ENCODE measurements around the gene OR4K14.
"Not testable (repeated sequence)": the region's sequence is repeated elsewhere in the genome, so short reads cannot be mapped to it uniquely, and the experiment has no call there.

The OR4K14 gene, protein sequence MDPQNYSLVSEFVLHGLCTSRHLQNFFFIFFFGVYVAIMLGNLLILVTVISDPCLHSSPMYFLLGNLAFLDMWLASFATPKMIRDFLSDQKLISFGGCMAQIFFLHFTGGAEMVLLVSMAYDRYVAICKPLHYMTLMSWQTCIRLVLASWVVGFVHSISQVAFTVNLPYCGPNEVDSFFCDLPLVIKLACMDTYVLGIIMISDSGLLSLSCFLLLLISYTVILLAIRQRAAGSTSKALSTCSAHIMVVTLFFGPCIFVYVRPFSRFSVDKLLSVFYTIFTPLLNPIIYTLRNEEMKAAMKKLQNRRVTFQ

DNA sequence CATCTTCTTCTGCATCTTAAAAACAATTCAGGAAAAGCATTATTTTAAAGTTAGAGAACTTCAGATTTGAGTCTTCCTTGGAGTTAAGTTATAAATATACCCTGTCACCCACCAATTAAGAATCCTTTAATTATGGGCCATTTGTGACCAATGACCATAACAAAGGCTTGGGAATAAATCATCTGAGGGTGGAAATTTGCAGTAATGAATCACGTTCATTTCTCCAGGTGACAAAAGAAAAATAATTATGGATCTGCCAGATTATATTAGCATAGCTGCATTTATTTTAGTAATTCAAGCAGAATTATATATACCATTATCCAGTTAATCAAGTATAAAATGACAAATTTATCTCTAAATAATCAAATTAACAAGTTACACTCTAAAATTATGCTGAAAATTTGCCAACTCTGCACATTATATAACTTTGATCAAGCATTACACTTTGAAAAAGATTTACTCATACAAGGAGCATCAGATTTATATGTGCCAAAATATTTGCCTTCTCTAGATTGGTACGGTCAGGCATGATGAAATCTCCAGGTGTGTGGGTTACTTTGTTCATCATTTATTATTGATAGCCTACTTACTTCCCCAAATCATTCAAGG is at the start of gene OR4K14:
TSS of gene OR4K14 (minus strand) at position 51 of the 609 bp plus-strand sequence. CDS start 4,114 bp downstream, outside the sequence.
- H3K9me3 ChIP-seq = no peaks in the 10 kb centered on the region
- H3K4me1 ChIP-seq = no peaks in the 10 kb centered on the region
- no peaks in the 10 kb centered on the region for H3K27me3 ChIP-seq (ENCODE audit: low read depth)
- H3K4me3 ChIP-seq = no peak within 1 kb of the TSS
- no peak for DNase-seq (ENCODE audit: low spot score in 2 of 2)
- in situ Hi-C loops (cut with MboI; ENCODE audit: low sequenced_read_pairs) = no loop called here
- H3K36me3 ChIP-seq (replicated peaks) = no peaks in the 10 kb centered on the region

DNA sequence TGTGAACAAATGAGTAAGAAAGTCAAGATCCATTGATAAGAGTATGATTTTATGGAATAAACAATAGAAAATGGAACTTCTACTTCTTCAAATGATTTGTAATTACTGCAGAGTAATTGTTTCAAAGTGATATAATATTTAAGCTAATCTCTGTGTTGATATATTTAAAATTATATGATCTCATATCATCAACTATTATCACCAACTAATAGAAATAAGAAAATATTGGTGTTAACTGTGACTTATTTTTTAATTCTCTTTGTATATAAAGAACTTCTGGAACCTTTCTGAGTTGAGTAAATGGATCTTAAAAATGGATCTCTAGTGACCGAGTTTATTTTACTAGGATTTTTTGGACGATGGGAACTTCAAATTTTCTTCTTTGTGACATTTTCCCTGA is 40.6 kb upstream of the OR4K14 start, which contains the start of gene OR4L1:
TSS of gene OR4L1 (plus strand) at position 301 of the 400 bp plus-strand sequence. CDS start at position 301, 0 bp downstream.
- Histone ChIP-seq H3K9me3 (0 out of 2 replicates have a peak, but pooled peaks cover 4% of the 10 kb centered on the region), H3K27me3 (ENCODE audit: low read depth) (no peaks in the 10 kb centered on the region), H3K4me1 (no peaks in the 10 kb centered on the region), H3K36me3 (replicated peaks) (no peaks in the 10 kb centered on the region), H3K4me3 (no peak within 1 kb of the TSS)
- DNase-seq (ENCODE audit: low spot score in 2 of 2) = no peak
- in situ Hi-C loops (cut with MboI; ENCODE audit: low sequenced_read_pairs) = no loop called here

DNA sequence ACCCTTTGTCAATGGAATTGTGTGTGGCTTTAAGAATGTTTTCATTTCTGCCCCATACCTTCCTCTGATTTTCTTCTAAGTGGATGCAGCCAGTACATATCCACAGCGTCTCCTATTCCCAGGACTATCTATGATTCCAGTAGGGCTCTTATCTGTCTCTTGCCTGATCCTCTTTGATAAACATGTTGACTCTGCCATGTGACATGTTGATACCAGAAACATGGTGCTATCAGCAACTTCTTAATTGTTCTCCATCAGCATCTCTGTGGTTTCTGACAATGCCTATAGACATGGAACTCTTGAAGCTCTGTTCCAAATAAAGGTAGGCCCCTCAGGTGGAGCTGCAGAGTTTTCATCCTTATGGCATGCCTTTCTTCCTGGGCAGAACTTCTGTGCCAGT is 29.1 kb upstream of the OR4K14 start:
- H3K4me1 ChIP-seq = no peaks in the 10 kb centered on the region
- H3K27me3 ChIP-seq (ENCODE audit: low read depth) = no peaks in the 10 kb centered on the region
- DNase-seq (ENCODE audit: low spot score in 2 of 2) = no peak
- H3K4me3 ChIP-seq = no peak overlapping the region
- in situ Hi-C loops (cut with MboI; ENCODE audit: low sequenced_read_pairs) = no loop called here
- H3K9me3 ChIP-seq = no peaks in the 10 kb centered on the region
- no peaks in the 10 kb centered on the region for H3K36me3 ChIP-seq (replicated peaks)

DNA sequence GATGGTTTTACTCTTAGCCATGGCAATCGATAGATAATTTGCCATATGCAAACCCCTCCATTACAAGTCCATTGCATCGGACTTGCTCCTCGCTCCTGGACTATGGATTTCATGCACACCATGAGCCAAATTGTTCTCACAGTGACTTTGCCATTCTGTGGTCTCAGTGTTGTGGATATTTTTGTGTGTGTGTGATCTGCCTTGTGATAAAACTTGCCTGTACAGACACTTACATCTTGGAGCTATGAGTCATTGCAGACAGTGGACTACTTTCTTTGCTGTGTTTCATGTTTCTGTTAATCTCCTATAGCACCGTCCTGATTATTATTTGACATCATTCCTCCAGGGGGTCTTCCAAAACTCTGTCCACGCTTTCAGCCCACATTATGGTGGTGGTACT is 25.1 kb upstream of the OR4K14 start:
- Histone ChIP-seq H3K9me3 (0 out of 2 replicates have a peak, but pooled peaks cover 3% of the 10 kb centered on the region), H3K4me3 (no peak overlapping the region), H3K36me3 (replicated peaks) (no peaks in the 10 kb centered on the region), H3K27me3 (ENCODE audit: low read depth) (no peaks in the 10 kb centered on the region), H3K4me1 (no peaks in the 10 kb centered on the region)
- in situ Hi-C loops (cut with MboI; ENCODE audit: low sequenced_read_pairs) = no loop called here
- DNase-seq (ENCODE audit: low spot score in 2 of 2) = no peak

DNA sequence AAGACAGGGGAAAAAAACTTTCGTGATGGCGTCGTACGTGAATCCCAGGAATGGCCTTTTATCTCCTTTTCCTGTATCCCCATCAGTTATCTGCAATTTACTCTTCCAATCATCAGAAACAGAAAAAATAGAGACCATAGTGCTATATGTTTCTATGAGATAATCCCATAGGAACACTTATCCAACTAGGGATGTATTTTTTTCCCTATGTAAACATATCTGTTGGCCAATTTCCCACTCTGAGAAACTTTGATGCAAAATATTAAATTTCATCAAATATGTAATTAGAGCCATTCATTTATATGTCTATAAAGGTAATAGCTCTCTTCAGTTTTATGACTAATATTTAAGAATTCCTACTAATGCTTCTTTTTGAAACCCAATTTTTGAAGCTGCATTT is 16.8 kb upstream of the OR4K14 start, which contains the start of gene OR4K13:
TSS of gene OR4K13 (minus strand) at position 101 of the 400 bp plus-strand sequence. CDS start 1,280 bp downstream, outside the sequence.
- Histone ChIP-seq H3K27me3 (ENCODE audit: low read depth) (no peaks in the 10 kb centered on the region), H3K4me1 (no peaks in the 10 kb centered on the region), H3K9me3 (0 out of 2 replicates have a peak, but pooled peaks cover 1% of the 10 kb centered on the region), H3K36me3 (replicated peaks) (no peaks in the 10 kb centered on the region), H3K4me3 (no peak within 1 kb of the TSS)
- in situ Hi-C loops (cut with MboI; ENCODE audit: low sequenced_read_pairs) = no loop called here
- DNase-seq (ENCODE audit: low spot score in 2 of 2) = no peak

DNA sequence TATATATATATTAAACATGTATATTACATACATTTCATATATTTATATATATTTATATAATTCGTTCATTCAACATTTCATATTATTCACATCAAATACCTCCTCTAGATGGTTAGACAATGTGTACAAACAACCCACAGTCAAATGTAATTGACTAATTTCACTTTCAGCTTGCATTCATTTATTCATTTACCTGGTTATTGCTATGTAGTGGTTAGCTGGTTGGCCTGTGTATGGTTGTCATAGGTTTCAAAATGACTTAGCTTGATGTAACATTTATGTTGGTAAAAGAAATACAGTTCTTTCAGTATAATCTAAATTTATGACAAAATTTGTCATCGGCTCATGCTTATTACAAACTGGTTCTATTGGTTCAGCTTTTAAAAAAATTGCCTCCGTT is 16.3 kb upstream of the OR4K14 start:
- no peak overlapping the region for H3K4me3 ChIP-seq
- H3K36me3 ChIP-seq (replicated peaks) = no peaks in the 10 kb centered on the region
- no peak for DNase-seq (ENCODE audit: low spot score in 2 of 2)
- 0 out of 2 replicates have a peak, but pooled peaks cover 2% of the 10 kb centered on the region for H3K9me3 ChIP-seq
- in situ Hi-C loops (cut with MboI; ENCODE audit: low sequenced_read_pairs) = no loop called here
- H3K4me1 ChIP-seq = no peaks in the 10 kb centered on the region
- H3K27me3 ChIP-seq (ENCODE audit: low read depth) = no peaks in the 10 kb centered on the region

DNA sequence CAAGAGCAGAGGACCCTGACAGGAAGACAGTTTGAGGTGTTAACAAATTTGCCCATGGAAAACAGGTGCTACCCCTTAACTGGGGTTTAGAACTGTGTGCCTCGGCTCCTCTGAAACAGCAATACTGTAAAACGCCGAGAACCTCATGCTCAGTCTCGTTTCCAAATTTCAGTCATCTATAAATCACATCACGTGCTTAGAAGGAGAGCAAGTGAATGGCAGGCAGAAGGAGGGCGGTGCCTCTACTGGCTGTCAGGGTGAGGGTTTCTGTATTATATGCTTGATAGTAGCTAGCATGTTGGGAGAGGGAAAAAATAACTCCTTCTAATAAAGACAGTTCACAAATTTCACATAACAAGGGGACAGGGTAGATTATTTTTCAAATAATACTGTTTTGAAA is 12.0 kb upstream of the OR4K14 start:
- Histone ChIP-seq H3K27me3 (ENCODE audit: low read depth) (no peaks in the 10 kb centered on the region), H3K4me3 (no peak overlapping the region), H3K4me1 (no peaks in the 10 kb centered on the region), H3K36me3 (replicated peaks) (no peaks in the 10 kb centered on the region), H3K9me3 (peaks cover 4% of the 10 kb centered on the region; the same call in 1 of the 2 replicates)
- in situ Hi-C loops (cut with MboI; ENCODE audit: low sequenced_read_pairs) = no loop called here
- no peak for DNase-seq (ENCODE audit: low spot score in 2 of 2)

DNA sequence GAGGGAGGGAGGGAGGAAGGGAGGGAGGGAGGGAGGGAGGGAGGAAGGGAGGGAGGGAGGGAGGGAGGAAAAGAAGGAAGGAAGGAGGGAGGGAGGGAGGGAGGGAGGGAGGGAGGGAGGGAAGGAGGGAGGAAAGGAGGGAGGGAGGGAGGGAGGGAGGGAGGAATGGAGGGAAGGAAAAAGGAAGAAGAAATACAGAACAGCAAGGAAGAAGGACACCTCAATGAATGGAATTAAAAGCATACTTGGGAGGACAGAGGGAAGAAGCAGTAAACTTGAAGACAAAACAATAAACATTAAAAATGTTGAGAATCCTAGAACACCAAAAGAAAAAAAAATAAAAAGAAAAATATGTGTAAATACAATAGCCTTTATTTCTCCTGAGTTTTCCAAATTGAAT is 11.0 kb downstream of the OR4K14 start:
- Histone ChIP-seq H3K4me1 (no peaks in the 10 kb centered on the region), H3K4me3 (no peak overlapping the region), H3K27me3 (ENCODE audit: low read depth) (no peaks in the 10 kb centered on the region), H3K9me3 (no peaks in the 10 kb centered on the region; the same call in 1 of the 2 replicates), H3K36me3 (replicated peaks) (no peaks in the 10 kb centered on the region)
- in situ Hi-C loops (cut with MboI; ENCODE audit: low sequenced_read_pairs) = no loop called here
- no peak for DNase-seq (ENCODE audit: low spot score in 2 of 2)

DNA sequence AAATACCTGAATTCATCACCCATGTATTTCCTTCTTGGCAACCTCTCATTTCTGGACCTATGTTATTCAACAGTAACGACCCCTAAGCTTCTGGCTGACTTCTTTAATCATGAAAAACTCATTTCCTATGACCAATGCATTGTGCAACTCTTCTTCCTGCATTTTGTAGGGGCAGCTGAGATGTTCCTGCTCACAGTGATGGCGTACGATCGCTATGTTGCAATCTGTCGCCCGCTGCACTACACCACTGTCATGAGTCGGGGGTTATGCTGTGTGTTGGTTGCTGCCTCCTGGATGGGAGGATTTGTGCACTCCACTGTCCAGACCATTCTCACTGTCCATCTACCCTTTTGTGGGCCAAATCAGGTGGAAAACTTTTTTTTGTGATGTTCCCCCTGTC is 16.8 kb downstream of the OR4K14 start:
- in situ Hi-C loops (cut with MboI; ENCODE audit: low sequenced_read_pairs) = no loop called here
- H3K27me3 ChIP-seq (ENCODE audit: low read depth) = no peaks in the 10 kb centered on the region
- H3K4me1 ChIP-seq = no peaks in the 10 kb centered on the region
- no peaks in the 10 kb centered on the region; the same call in 1 of the 2 replicates for H3K9me3 ChIP-seq
- no peak overlapping the region for H3K4me3 ChIP-seq
- no peaks in the 10 kb centered on the region for H3K36me3 ChIP-seq (replicated peaks)
- DNase-seq (ENCODE audit: low spot score in 2 of 2) = no peak

DNA sequence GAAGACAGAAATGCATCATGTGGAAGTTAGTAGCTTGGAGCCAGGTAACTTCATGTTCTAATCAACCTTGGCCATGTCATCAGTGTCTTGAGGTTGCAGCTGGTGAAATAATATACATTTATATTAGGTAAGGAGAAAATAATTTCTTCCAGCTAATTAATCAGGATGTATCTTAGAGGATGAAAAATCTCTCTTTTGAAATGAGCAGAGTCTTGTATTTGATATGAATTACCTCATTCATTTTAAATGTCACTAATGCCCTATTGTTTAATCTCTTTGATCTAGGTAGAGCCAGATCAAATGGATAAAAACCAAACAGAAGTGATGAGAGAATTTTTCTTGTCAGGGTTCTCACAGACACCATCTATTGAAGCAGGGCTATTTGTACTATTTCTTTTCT is 17.2 kb downstream of the OR4K14 start, which contains the start of gene OR4Q2:
TSS of gene OR4Q2 (plus strand) at position 301 of the 400 bp plus-strand sequence.
- Histone ChIP-seq H3K27me3 (ENCODE audit: low read depth) (no peaks in the 10 kb centered on the region), H3K4me3 (no peak within 1 kb of the TSS), H3K36me3 (replicated peaks) (no peaks in the 10 kb centered on the region), H3K9me3 (no peaks in the 10 kb centered on the region; the same call in 1 of the 2 replicates), H3K4me1 (no peaks in the 10 kb centered on the region)
- in situ Hi-C loops (cut with MboI; ENCODE audit: low sequenced_read_pairs) = no loop called here
- no peak for DNase-seq (ENCODE audit: low spot score in 2 of 2)

DNA sequence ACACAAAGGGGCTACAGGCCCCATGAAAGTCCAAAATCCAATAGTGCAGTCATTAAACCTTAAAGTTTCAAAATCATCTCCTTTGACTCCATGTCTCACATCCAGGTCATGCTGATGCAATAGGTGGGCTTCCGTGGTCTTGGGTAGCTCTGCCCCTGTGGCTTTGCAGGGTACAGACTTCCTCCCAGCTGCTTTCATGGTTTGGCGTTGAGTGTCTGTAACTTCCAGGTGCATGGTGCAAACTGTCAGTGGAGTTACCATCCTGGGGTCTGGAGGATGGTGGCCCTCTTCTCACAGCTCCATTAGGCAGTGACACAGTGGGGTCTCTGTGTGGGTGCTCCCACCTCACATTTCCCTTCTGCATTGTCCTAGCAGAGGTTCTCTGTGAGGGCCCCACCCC is 25.7 kb downstream of the OR4K14 start:
- Histone ChIP-seq H3K36me3 (replicated peaks) (no peaks in the 10 kb centered on the region), H3K4me1 (no peaks in the 10 kb centered on the region), H3K27me3 (ENCODE audit: low read depth) (no peaks in the 10 kb centered on the region), H3K9me3 (no peaks in the 10 kb centered on the region; the same call in 1 of the 2 replicates), H3K4me3 (no peak overlapping the region)
- in situ Hi-C loops (cut with MboI; ENCODE audit: low sequenced_read_pairs) = no loop called here
- DNase-seq (ENCODE audit: low spot score in 2 of 2) = no peak

DNA sequence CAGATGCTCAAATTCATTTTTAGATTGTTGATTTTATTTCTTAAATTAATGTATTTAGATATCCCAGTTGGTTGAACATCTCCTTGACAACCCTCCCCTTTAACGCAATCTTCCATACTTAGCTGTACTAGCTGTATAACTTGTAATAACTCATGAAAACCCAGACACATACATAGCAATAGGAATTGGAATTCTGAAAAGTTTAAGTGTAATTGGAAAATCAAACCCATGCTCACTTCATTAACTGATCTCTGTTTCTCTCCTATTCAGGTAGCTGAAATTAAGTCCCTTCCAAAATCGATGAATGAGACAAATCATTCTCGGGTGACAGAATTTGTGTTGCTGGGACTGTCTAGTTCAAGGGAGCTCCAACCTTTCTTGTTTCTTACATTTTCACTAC is 43.8 kb downstream of the OR4K14 start, which contains the start of gene OR4K15:
TSS of gene OR4K15 (plus strand) at position 301 of the 400 bp plus-strand sequence. CDS start at position 301, 0 bp downstream.
- Histone ChIP-seq H3K4me3 (no peak within 1 kb of the TSS), H3K4me1 (no peaks in the 10 kb centered on the region), H3K27me3 (ENCODE audit: low read depth) (no peaks in the 10 kb centered on the region), H3K36me3 (replicated peaks) (no peaks in the 10 kb centered on the region), H3K9me3 (no peaks in the 10 kb centered on the region)
- in situ Hi-C loops (cut with MboI; ENCODE audit: low sequenced_read_pairs) = no loop called here
- no peak for DNase-seq (ENCODE audit: low spot score in 2 of 2)

DNA sequence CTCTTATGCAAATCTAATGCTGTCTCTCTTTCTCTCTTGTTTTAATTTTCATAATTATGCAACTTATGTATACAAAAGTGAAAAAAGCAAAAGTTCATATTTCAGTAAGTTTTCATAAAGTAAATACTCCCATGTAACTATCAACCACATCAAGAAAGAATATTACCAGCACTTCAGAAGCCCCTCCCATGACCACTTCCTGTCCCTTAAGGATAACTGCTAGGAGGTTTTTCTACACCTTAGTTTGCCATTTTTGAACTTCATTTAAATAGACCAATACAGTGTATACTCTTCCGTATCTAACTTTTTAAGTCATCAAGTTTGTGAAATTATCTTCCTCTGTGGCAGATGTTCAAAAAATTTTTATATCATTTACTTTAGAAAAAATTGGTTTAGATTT is 44.3 kb downstream of the OR4K14 start:
- H3K4me1 ChIP-seq = no peaks in the 10 kb centered on the region
- DNase-seq (ENCODE audit: low spot score in 2 of 2) = no peak
- in situ Hi-C loops (cut with MboI; ENCODE audit: low sequenced_read_pairs) = no loop called here
- no peaks in the 10 kb centered on the region for H3K36me3 ChIP-seq (replicated peaks)
- H3K9me3 ChIP-seq = no peaks in the 10 kb centered on the region
- H3K4me3 ChIP-seq = no peak overlapping the region
- H3K27me3 ChIP-seq (ENCODE audit: low read depth) = no peaks in the 10 kb centered on the region

DNA sequence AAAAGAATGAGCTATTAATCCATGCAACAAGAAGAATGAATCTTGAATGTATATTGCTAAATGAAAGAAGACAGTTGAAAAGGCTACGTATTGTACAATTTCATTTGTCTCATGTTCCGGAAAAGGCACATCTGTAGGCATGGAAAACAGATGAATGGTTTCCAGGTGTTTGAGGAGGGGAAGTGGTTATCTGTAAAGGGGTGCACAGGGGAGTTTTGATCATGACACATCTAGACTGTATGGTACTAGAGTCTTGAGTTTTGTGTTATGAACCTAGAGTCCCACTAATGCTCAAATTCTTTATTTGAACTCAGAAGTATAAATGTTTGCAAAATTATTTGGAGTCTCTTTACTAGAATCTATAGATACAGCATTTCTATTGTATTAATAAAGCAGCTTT is 49.4 kb downstream of the OR4K14 start:
- in situ Hi-C loops (cut with MboI; ENCODE audit: low sequenced_read_pairs); H3K9me3 ChIP-seq: not testable (repeated sequence)

More for the DNA sequence above, 49.4 kb downstream of the OR4K14 start:
- H3K27me3 ChIP-seq (ENCODE audit: low read depth); H3K36me3 ChIP-seq (replicated peaks); DNase-seq (ENCODE audit: low spot score in 2 of 2); H3K4me3 ChIP-seq; H3K4me1 ChIP-seq: not testable (repeated sequence)
